Right lobe of liver (tissue), 6 donors: Measurements from ENCODE around the gene RPLP2. TPM values are rescaled to one million over a fixed set of nuclear protein-coding genes. Genes with fewer than 3 reads are reported as not detected.

Experiments used
- ATAC-seq, 4 donors: fragments of 200-7000 bp; cut with Tn5 transposase; one replicate each; pipeline ENCODE4 v1.9.1; 2020; ENCODE audit warnings: mild to moderate bottlenecking in 4 of 4, moderate library complexity in 4 of 4
- DNase-seq, 3 donors: peaks; one replicate each; pipeline ENCODE4 v3.0.0-alpha.2; 2020
- H3K27ac ChIP-seq, 3 donors: fragments of 200-600 bp; one replicate each; pipeline ENCODE4 v1.8.0; 2022
- H3K27me3 ChIP-seq, 2 donors: fragments of 200-600 bp; one replicate each; pipeline ENCODE4 v1.8.0; 2022
- H3K36me3 ChIP-seq, 4 donors: fragments of 200-600 bp; sonication (generic) in 1 of 4; one replicate each; pipeline versions ENCODE4 v1.5.1 to v1.8.0; 2017 to 2022; ENCODE audit warnings: control low read depth in 1 of 4
- H3K4me1 ChIP-seq, 4 donors: fragments of 200-600 bp; sonication (generic) in 1 of 4; one replicate each; pipeline versions ENCODE4 v1.5.1 to v1.8.0; 2017 to 2022; ENCODE audit warnings: control low read depth in 1 of 4
- H3K4me3 ChIP-seq, 3 donors: fragments of 200-600 bp; one replicate each; pipeline ENCODE4 v1.8.0; 2022
- H3K9me3 ChIP-seq, 4 donors: fragments of 200-600 bp; sonication (generic) in 1 of 4; one replicate each; pipeline versions ENCODE4 v1.5.1 to v1.8.0; 2017 to 2022; ENCODE audit warnings: control low read depth in 1 of 4
- CTCF ChIP-seq, 4 donors: fragments of 200-600 bp in 3 of 4; fragments of 450-650 bp in 1 of 4; IDR thresholded peaks; one replicate each; pipeline versions ENCODE4 v1.5.1 to v1.8.0; 2016 to 2022; ENCODE audit warnings: antibody characterized with exemption in 4 of 4, mild to moderate bottlenecking in 2 of 4
- POLR2A ChIP-seq: fragments of 450-650 bp; IDR thresholded peaks from one replicate; pipeline ENCODE4 v1.6.1; 2017; ENCODE audit warnings: antibody characterized with exemption, mild to moderate bottlenecking
- WGBS: methylation state at CpG from one replicate; pipeline ENCODE4 v1.1.6; 2018; ENCODE audit warnings: low coverage, low lambda C conversion rate; ENCODE audit not compliant: insufficient coverage; ENCODE audit errors: missing lambda C conversion rate; 5-methylcytosine and 5-hydroxymethylcytosine counted together
- intact Hi-C, 2 donors: fragments of 100-400 bp; cut with DNase I; formaldehyde crosslinking; loops; one replicate each; pipeline versions ENCODE4 v1.11.2 to v1.14.1; 2022
- total RNA-seq, 6 experiments: library from RNA; depleted of rRNA in 2 of 6; stranded (reverse); fragments of >200 nt in 2 of 6; fragmentation: NEBNext Ultra II Directional in 3 of 6; extraction: Animal tissue kit (Norgen Biotek cat#: 25700) in 3 of 6; gene quantifications; one replicate each; pipeline versions ENCODE4 v1.1.0 to v1.2.4, GENCODE V29; 2016 to 2023
- donor health status: DM: no; HTN: yes; CAD: no.
- donor health status: DM: no; HTN: no; CAD: no.
- donor health status: DM: no; HTN: no; CAD: no.
- donor health status: DM: no; HTN: yes; CAD: no.
- donor health status: DM: no; HTN: yes; CAD: no.

Gene RPLP2
- total RNA-seq, 6 experiments from 2014 or later: 212 to 574 (median 457) TPM

- Histone ChIP-seq H3K27ac (no peak overlapping the region), H3K4me3 (no peak overlapping the region), H3K9me3 (no peaks in the 10 kb centered on the region), H3K4me1 (no peaks in the 10 kb centered on the region), H3K36me3 (no peaks in the 10 kb centered on the region), H3K27me3 (no peaks in the 10 kb centered on the region)
- no peak for ATAC-seq
- WGBS: 81% methylated on average over 26 of the region's 37 CpGs
- no peak for DNase-seq
- intact Hi-C loops: loop anchor here in 1 of 2 donors (10.0 kb wide), 1 partner anchor 196 kb away; no protein-coding TSS in a partner anchor
- TF ChIP-seq POLR2A: no peak
These were observed 49.1 kb downstream of the RPLP2 start for GRCh38 chr11:858762-859339.

GRCh38 chr11:859394-860131 lies 49.8 kb downstream of the RPLP2 start:
- intact Hi-C loops: loop anchor here in 1 of 2 donors (10.0 kb wide), 1 partner anchor 195 kb away; no protein-coding TSS in a partner anchor

GRCh38 chr11:860234-861104 lies 50.7 kb downstream of the RPLP2 start:
- H3K4me3 ChIP-seq: no peak overlapping the region
- intact Hi-C loops: no loop called here
- no peaks in the 10 kb centered on the region for H3K36me3 ChIP-seq
- ATAC-seq (no peak), DNase-seq (no peak)
- H3K4me1 ChIP-seq: no peaks in the 10 kb centered on the region
- no peaks in the 10 kb centered on the region for H3K9me3 ChIP-seq
- H3K27ac ChIP-seq: no peak overlapping the region
- TF ChIP-seq CTCF (IDR thresholded peaks at IDR 0.05) (no peak), POLR2A (no peak)
- no CpG with 5 or more reads among the region's 21 CpGs for WGBS
- H3K27me3 ChIP-seq: no peaks in the 10 kb centered on the region

More at GRCh38 chr11:859394-860131, 49.8 kb downstream of the RPLP2 start:
- DNase-seq (peak in 1 of 3 donors; percentile 62), ATAC-seq (peak; percentile 20 to 42 (median 30))
- 63% methylated on average over 23 of the region's 31 CpGs for WGBS
- TF ChIP-seq POLR2A (no peak), CTCF (IDR thresholded peaks at IDR 0.05) (no peak)
- Histone ChIP-seq H3K9me3 (no peaks in the 10 kb centered on the region), H3K36me3 (no peaks in the 10 kb centered on the region), H3K4me3 (no peak overlapping the region), H3K27ac (no peak overlapping the region), H3K4me1 (no peaks in the 10 kb centered on the region), H3K27me3 (no peaks in the 10 kb centered on the region)

- no peaks in the 10 kb centered on the region for H3K27me3 ChIP-seq
- H3K9me3 ChIP-seq: no peaks in the 10 kb centered on the region
- H3K27ac ChIP-seq: no peak overlapping the region
- no peak for ATAC-seq
- intact Hi-C loops: no loop called here
- no peak for DNase-seq
- TF ChIP-seq CTCF (IDR thresholded peaks at IDR 0.05) (no peak), POLR2A (no peak)
- H3K36me3 ChIP-seq: no peaks in the 10 kb centered on the region
- 84% methylated on average over 11 of the region's 14 CpGs for WGBS
- H3K4me1 ChIP-seq: no peaks in the 10 kb centered on the region
- no peak overlapping the region for H3K4me3 ChIP-seq
These were observed 51.3 kb downstream of the RPLP2 start for GRCh38 chr11:861105-861479.
